CD4-positive, alpha-beta T cell (primary cell): ENCODE measurements around the gene BCORL1. TPM values are rescaled to one million over a fixed set of nuclear protein-coding genes. Genes with fewer than 3 reads are reported as not detected.
A peak's percentile ranks its signal among the peaks of the same experiment; 100 is the strongest.

Source experiments
- ATAC-seq: fragments of 200-7000 bp; cut with Tn5 transposase; one replicate; pipeline ENCODE4 v1.10.0; 2022; ENCODE audit warnings: mild to moderate bottlenecking; ENCODE audit not compliant: poor library complexity
- CTCF ChIA-PET: fragments of 350-600 bp; sonication (Branson Sonifier 250); formaldehyde crosslinking; loops from one replicate; lab custom pipeline; 2021; ENCODE audit warnings: antibody characterized with exemption, inconsistent platforms; lab: Charles Lee
- POLR2A ChIA-PET: fragments of 350-600 bp; sonication (Branson Sonifier 250); formaldehyde crosslinking; loops from one replicate; lab custom pipeline; 2021; ENCODE audit warnings: antibody characterized with exemption, inconsistent platforms; lab: Charles Lee
- DNase-seq, 14 experiments: peaks; one replicate each; pipeline ENCODE4 v3.0.0-alpha.2; 2013 to 2020; ENCODE audit warnings: mixed read lengths in 2 of 14
- H3K27ac ChIP-seq, 2 donors: one replicate each; pipeline versions ENCODE4 v1.5.1 to v1.7.0; 2013; ENCODE audit warnings: low read length in 2 of 2, low read depth in 1 of 2, mild to moderate bottlenecking in 1 of 2
- H3K27me3 ChIP-seq, 2 experiments: 1 replicate in 1 of 2; 2 replicates in 1 of 2; pipeline versions ENCODE4 v1.6.1 to v1.7.0; 2013; ENCODE audit warnings: low read length in 2 of 2, control low read depth in 1 of 2, mild to moderate bottlenecking in 1 of 2, moderate library complexity in 1 of 2; ENCODE audit not compliant: insufficient read depth in 2 of 2, control insufficient read depth in 1 of 2
- H3K36me3 ChIP-seq: one replicate; pipeline ENCODE4 v1.6.1; 2013; ENCODE audit warnings: low read length, control low read depth; ENCODE audit not compliant: insufficient read depth
- H3K4me1 ChIP-seq: one replicate; pipeline ENCODE4 v1.6.1; 2013; ENCODE audit warnings: low read length, control low read depth; ENCODE audit not compliant: insufficient read depth
- H3K4me3 ChIP-seq: one replicate; pipeline ENCODE4 v1.5.1; 2013; ENCODE audit warnings: mild to moderate bottlenecking, low read length, moderate library complexity
- H3K9me3 ChIP-seq, 2 experiments: 1 replicate in 1 of 2; 2 replicates in 1 of 2; pipeline versions ENCODE4 v1.6.1 to v1.7.0; 2013; ENCODE audit warnings: low read length in 2 of 2, mild to moderate bottlenecking in 2 of 2, control low read depth in 1 of 2, moderate library complexity in 1 of 2; ENCODE audit not compliant: control insufficient read depth in 1 of 2, insufficient read depth in 1 of 2
- H3K27ac Mint-ChIP-seq: one replicate; pipeline ENCODE4 v1.8.0; 2020; ENCODE audit warnings: mixed read lengths
- H3K27me3 Mint-ChIP-seq: one replicate; pipeline ENCODE4 v1.8.0; 2021; ENCODE audit warnings: mixed read lengths
- H3K36me3 Mint-ChIP-seq: one replicate; pipeline ENCODE4 v1.8.0; 2021; ENCODE audit warnings: low read depth, mixed read lengths
- H3K4me1 Mint-ChIP-seq: one replicate; pipeline ENCODE4 v1.8.0; 2021; ENCODE audit warnings: low read depth, mixed read lengths
- H3K4me3 Mint-ChIP-seq: one replicate; pipeline ENCODE4 v1.8.0; 2020; ENCODE audit warnings: mild to moderate bottlenecking, mixed read lengths
- H3K9me3 Mint-ChIP-seq: one replicate; pipeline ENCODE4 v1.8.0; 2020; ENCODE audit warnings: mixed read lengths
- intact Hi-C, 2 experiments: fragments of 100-400 bp; cut with DNase I in 1 of 2; cut with micrococcal nuclease in 1 of 2; formaldehyde crosslinking; loops; one replicate each; pipeline versions ENCODE4 v1.15.1 to v1.9.0; 2023 to 2025; cut with DNase I, micrococcal nuclease
- total RNA-seq, 174 experiments: library from RNA in 2 of 174; stranded (reverse) in 2 of 174; gene quantifications; one replicate each; pipeline ENCODE4 v1.2.3 and lab custom pipeline; 2021 to 2026
- TF ChIP-seq, protein P1 (sequence below): fragments of 200-600 bp; IDR thresholded peaks from one replicate; pipeline ENCODE4 v1.8.0; 2022; ENCODE audit warnings: antibody characterized with exemption, mild to moderate bottlenecking

Gene BCORL1
- total RNA-seq, 2 experiments from 2014 or later, result 3.4 to 3.5 TPM

DNA sequence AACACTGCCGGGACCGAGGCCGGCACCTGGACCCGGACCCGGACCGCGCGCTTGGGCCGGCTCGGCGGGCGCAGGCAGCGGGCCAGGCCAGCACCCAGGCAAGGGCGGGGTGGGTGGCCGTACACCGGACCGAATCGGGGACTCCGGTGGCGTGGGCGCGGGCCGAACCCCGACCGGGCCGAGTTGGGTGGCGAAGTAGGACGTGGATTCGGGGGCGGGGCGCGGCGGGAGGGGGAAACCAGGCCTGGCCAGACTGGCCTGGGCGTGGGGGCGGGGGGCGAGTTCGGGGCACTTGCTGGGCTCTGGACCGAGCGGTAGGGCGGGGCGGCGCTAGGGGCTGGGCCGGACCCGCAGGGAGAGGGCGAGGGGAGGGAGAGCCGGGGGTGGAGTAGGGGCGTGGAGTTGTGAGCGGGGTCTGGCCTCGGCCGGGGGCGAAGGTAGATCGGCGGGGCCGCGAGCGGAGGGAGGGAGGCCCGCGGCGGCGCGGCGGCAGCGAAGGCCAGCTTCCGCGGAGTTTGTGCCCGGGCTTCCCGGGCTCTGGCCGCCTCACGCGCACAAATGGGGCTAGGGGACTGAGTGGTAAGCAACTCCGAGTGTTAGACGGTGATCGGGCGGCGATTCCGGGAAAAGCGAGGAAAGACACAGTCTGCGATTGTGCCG is 1.8 kb upstream of the BCORL1 start:
- DNase-seq (peak in 5 of 14 experiments; percentile 5 to 41 (median 29)), ATAC-seq (no peak)
- no peaks in the 10 kb centered on the region for H3K27me3 Mint-ChIP-seq
- no peak overlapping the region for H3K4me3 Mint-ChIP-seq
- Histone ChIP-seq H3K9me3 (no peaks in the 10 kb centered on the region), H3K36me3 (no peaks in the 10 kb centered on the region), H3K27me3 (no peaks in the 10 kb centered on the region), H3K4me3 (no peak overlapping the region), H3K27ac (no peak overlapping the region), H3K4me1 (peaks cover 34% of the 10 kb centered on the region)
- TF ChIP-seq, protein P1, sequence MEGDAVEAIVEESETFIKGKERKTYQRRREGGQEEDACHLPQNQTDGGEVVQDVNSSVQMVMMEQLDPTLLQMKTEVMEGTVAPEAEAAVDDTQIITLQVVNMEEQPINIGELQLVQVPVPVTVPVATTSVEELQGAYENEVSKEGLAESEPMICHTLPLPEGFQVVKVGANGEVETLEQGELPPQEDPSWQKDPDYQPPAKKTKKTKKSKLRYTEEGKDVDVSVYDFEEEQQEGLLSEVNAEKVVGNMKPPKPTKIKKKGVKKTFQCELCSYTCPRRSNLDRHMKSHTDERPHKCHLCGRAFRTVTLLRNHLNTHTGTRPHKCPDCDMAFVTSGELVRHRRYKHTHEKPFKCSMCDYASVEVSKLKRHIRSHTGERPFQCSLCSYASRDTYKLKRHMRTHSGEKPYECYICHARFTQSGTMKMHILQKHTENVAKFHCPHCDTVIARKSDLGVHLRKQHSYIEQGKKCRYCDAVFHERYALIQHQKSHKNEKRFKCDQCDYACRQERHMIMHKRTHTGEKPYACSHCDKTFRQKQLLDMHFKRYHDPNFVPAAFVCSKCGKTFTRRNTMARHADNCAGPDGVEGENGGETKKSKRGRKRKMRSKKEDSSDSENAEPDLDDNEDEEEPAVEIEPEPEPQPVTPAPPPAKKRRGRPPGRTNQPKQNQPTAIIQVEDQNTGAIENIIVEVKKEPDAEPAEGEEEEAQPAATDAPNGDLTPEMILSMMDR, result no peak
- peaks cover 30% of the 10 kb centered on the region for H3K4me1 Mint-ChIP-seq
- no peaks in the 10 kb centered on the region for H3K36me3 Mint-ChIP-seq
- intact Hi-C loops, result no loop called here
- POLR2A ChIA-PET, result interaction anchor here (1.8 kb wide), 1 partner anchor 19 kb away, joined by 8 read pairs; no protein-coding TSS in a partner anchor
- no peaks in the 10 kb centered on the region for H3K9me3 Mint-ChIP-seq
- CTCF ChIA-PET, result no interaction called here
- peak overlapping the region; percentile 69 for H3K27ac Mint-ChIP-seq

GRCh38 chrX:129981200-129981553 is 1.3 kb upstream of the BCORL1 start:
- ATAC-seq, result no peak
- H3K27me3 Mint-ChIP-seq, result no peaks in the 10 kb centered on the region
- CTCF ChIA-PET, result no interaction called here

GRCh38 chrX:129981752-129982299 is 609 bp upstream of the BCORL1 start:
- DNase-seq (peak in 5 of 14 experiments; percentile 0 to 40 (median 13)), ATAC-seq (no peak)
- Histone ChIP-seq H3K4me1 (peaks cover 34% of the 10 kb centered on the region), H3K27me3 (no peaks in the 10 kb centered on the region), H3K36me3 (no peaks in the 10 kb centered on the region), H3K27ac (no peak overlapping the region), H3K4me3 (no peak overlapping the region), H3K9me3 (no peaks in the 10 kb centered on the region)
- CTCF ChIA-PET, result no interaction called here
- TF ChIP-seq, protein P1, result no peak
- intact Hi-C loops, result loop anchor here in 1 of 2 experiments (2.0 kb wide), 2 partner anchors 29 to 51 kb away; no protein-coding TSS in a partner anchor
- Mint-ChIP-seq H3K36me3 (no peaks in the 10 kb centered on the region), H3K27me3 (no peaks in the 10 kb centered on the region), H3K4me1 (peaks cover 33% of the 10 kb centered on the region), H3K27ac (no peak overlapping the region), H3K9me3 (no peaks in the 10 kb centered on the region), H3K4me3 (no peak overlapping the region)
- POLR2A ChIA-PET, result interaction anchor here (1.8 kb wide), 1 partner anchor 20 kb away, joined by 8 read pairs; no protein-coding TSS in a partner anchor

More at GRCh38 chrX:129981200-129981553, 1.3 kb upstream of the BCORL1 start:
- Histone ChIP-seq H3K36me3 (no peaks in the 10 kb centered on the region), H3K4me1 (peaks cover 34% of the 10 kb centered on the region), H3K4me3 (no peak overlapping the region), H3K27ac (no peak overlapping the region), H3K27me3 (no peaks in the 10 kb centered on the region), H3K9me3 (no peaks in the 10 kb centered on the region)
- H3K4me3 Mint-ChIP-seq, result no peak overlapping the region
- H3K4me1 Mint-ChIP-seq, result peaks cover 30% of the 10 kb centered on the region
- TF ChIP-seq, protein P1, result no peak
- peak in 1 of 14 experiments; percentile 15 for DNase-seq
- POLR2A ChIA-PET, result interaction anchor here (1.8 kb wide), 1 partner anchor 20 kb away, joined by 8 read pairs; no protein-coding TSS in a partner anchor
- intact Hi-C loops, result no loop called here
- no peaks in the 10 kb centered on the region for H3K36me3 Mint-ChIP-seq
- H3K9me3 Mint-ChIP-seq, result no peaks in the 10 kb centered on the region
- peak overlapping the region; percentile 69 for H3K27ac Mint-ChIP-seq
